GM18499 (cell line): Measurements from ENCODE around the gene ATP13A1.
"Not testable (repeated sequence)": the region's sequence is repeated elsewhere in the genome, so short reads cannot be mapped to it uniquely, and the experiment has no call there.

Experiments used
- ATAC-seq: cut with Tn5 transposase; IDR thresholded peaks from one replicate; pipeline ENCODE4 v1.9.1; 2021; ENCODE audit warnings: moderate number of reproducible peaks; ENCODE audit not compliant: insufficient read depth, unreplicated experiment

Gene ATP13A1

GRCh38 chr19:19665420-19665948 lies 2.0 kb upstream of the ATP13A1 start:
- not testable (repeated sequence) for ATAC-seq

GRCh38 chr19:19662871-19663255 lies 613 bp downstream of the ATP13A1 start:
- no peak for ATAC-seq

- no peak for ATAC-seq
Observed at GRCh38 chr19:19662344-19662743, 1.1 kb downstream of the ATP13A1 start.

- no peak for ATAC-seq
Observed at GRCh38 chr19:19661675-19662251, 1.7 kb downstream of the ATP13A1 start.

GRCh38 chr19:19661141-19661674 lies 2.3 kb downstream of the ATP13A1 start:
- no peak for ATAC-seq

GRCh38 chr19:19659646-19660245 lies 3.7 kb downstream of the ATP13A1 start:
- no peak for ATAC-seq

GRCh38 chr19:19657397-19657783 lies 6.1 kb downstream of the ATP13A1 start:
- ATAC-seq: no peak

- no peak for ATAC-seq
Observed at GRCh38 chr19:19656451-19657396, 6.8 kb downstream of the ATP13A1 start.

- ATAC-seq: no peak
Observed at GRCh38 chr19:19655641-19656343, 7.7 kb downstream of the ATP13A1 start.

GRCh38 chr19:19655051-19655594 lies 8.4 kb downstream of the ATP13A1 start:
- no peak for ATAC-seq

- no peak for ATAC-seq
Observed at GRCh38 chr19:19654441-19654840, 9.0 kb downstream of the ATP13A1 start.

- no peak for ATAC-seq
Observed at GRCh38 chr19:19653597-19654147, 9.8 kb downstream of the ATP13A1 start.

GRCh38 chr19:19652482-19653295 lies 10.8 kb downstream of the ATP13A1 start:
- ATAC-seq: no peak

- no peak for ATAC-seq
Observed at GRCh38 chr19:19651076-19651475, 12.4 kb downstream of the ATP13A1 start.

GRCh38 chr19:19650331-19650730 lies 13.1 kb downstream of the ATP13A1 start:
- no peak for ATAC-seq

- no peak for ATAC-seq
Observed at GRCh38 chr19:19649580-19649995, 13.9 kb downstream of the ATP13A1 start.

GRCh38 chr19:19649155-19649554 lies 14.3 kb downstream of the ATP13A1 start:
- no peak for ATAC-seq

GRCh38 chr19:19647037-19647835 lies 16.2 kb downstream of the ATP13A1 start:
- no peak for ATAC-seq
